H1 (cell line): ENCODE data around the gene SDSL. TPM values are rescaled to one million over a fixed set of nuclear protein-coding genes. Genes with fewer than 3 reads are reported as not detected.

Source experiments
- CTCF ChIA-PET: fragments of 300-600 bp; sonication (Branson Sonifier 250); formaldehyde crosslinking; loops from one replicate; lab custom pipeline; 2021; ENCODE audit not compliant: partially characterized antibody; lab: Charles Lee
- POLR2A ChIA-PET: fragments of 300-600 bp; sonication (Branson Sonifier 250); formaldehyde crosslinking; loops from one replicate; lab custom pipeline; 2021; ENCODE audit warnings: inconsistent platforms; ENCODE audit not compliant: partially characterized antibody; lab: Charles Lee
- DNase-seq, 2 experiments: peaks; one replicate each; pipeline versions ENCODE4 v3.0.0 to v3.0.0-alpha.2; 2010 to 2022; ENCODE audit warnings: low spot score in 2 of 2, low read depth in 1 of 2, mixed read lengths in 1 of 2
- FAIRE-seq: peaks from 2 replicates; lab custom pipeline; 2011; peaks lifted over from hg19 to GRCh38; lab: Jason Lieb, UNC
- H2AFZ ChIP-seq: 2 replicates; pipeline ENCODE4 v1.8.1; 2012; ENCODE audit warnings: low read length, inconsistent platforms
- H2AK5ac ChIP-seq: 2 replicates; pipeline ENCODE4 v1.6.1; 2013; ENCODE audit warnings: low read depth, low read length
- H2BK120ac ChIP-seq: replicated peaks from 2 replicates; pipeline ENCODE3; 2013; ENCODE audit warnings: low read depth, low read length, inconsistent platforms
- H2BK12ac ChIP-seq: 2 replicates; pipeline ENCODE4 v1.6.1; 2013; ENCODE audit warnings: low read depth, low read length
- H2BK15ac ChIP-seq: 2 replicates; pipeline ENCODE4 v1.6.1; 2013; ENCODE audit warnings: low read length
- H2BK20ac ChIP-seq: 2 replicates; pipeline ENCODE4 v1.6.1; 2013; ENCODE audit warnings: low read length
- H2BK5ac ChIP-seq: 2 replicates; pipeline ENCODE4 v1.6.1; 2013; ENCODE audit warnings: low read depth, low read length
- H3K14ac ChIP-seq: 2 replicates; pipeline ENCODE4 v1.6.1; 2013; ENCODE audit warnings: inconsistent platforms; ENCODE audit not compliant: insufficient read length
- H3K18ac ChIP-seq: 2 replicates; pipeline ENCODE4 v1.6.1; 2013; ENCODE audit warnings: low read length; ENCODE audit errors: extremely low read depth
- H3K23ac ChIP-seq: 2 replicates; pipeline ENCODE4 v1.6.1; 2013; ENCODE audit warnings: inconsistent platforms; ENCODE audit not compliant: insufficient read length
- H3K23me2 ChIP-seq: 2 replicates; pipeline ENCODE4 v1.6.1; 2013; ENCODE audit warnings: low read depth, low read length
- H3K27ac ChIP-seq: 2 replicates; pipeline ENCODE4 v1.6.1; 2011; ENCODE audit warnings: low read depth, low read length, inconsistent platforms
- H3K27me3 ChIP-seq, 4 experiments: replicated peaks in 1 of 4; 1 replicate in 1 of 4; 2 replicates in 3 of 4; pipeline versions ENCODE4 v1.6.1 to v1.8.1; 2011 to 2013; ENCODE audit warnings: low read length in 3 of 4, mild to moderate bottlenecking in 3 of 4, inconsistent platforms in 2 of 4, mixed read lengths in 2 of 4, moderate library complexity in 1 of 4; ENCODE audit not compliant: control insufficient read depth in 3 of 4, insufficient read depth in 3 of 4; ENCODE audit errors: extremely low read depth in 1 of 4
- H3K36me3 ChIP-seq, 4 experiments: 2 replicates each; pipeline versions ENCODE4 v1.6.1 to v1.8.1; 2011 to 2013; ENCODE audit warnings: mild to moderate bottlenecking in 4 of 4, low read length in 3 of 4, moderate library complexity in 2 of 4, control low read depth in 1 of 4, inconsistent platforms in 1 of 4; ENCODE audit not compliant: insufficient read depth in 4 of 4, control insufficient read depth in 2 of 4
- H3K4ac ChIP-seq: replicated peaks from 2 replicates; pipeline ENCODE3; 2013; ENCODE audit warnings: low read length, low read depth, mixed read lengths, inconsistent platforms; ENCODE audit not compliant: insufficient read length
- H3K4me1 ChIP-seq, 4 experiments: replicated peaks in 1 of 4; 1 replicate in 1 of 4; 2 replicates in 3 of 4; pipeline versions ENCODE4 v1.6.1 to v1.8.1; 2011 to 2013; ENCODE audit warnings: low read length in 3 of 4, inconsistent platforms in 2 of 4, mixed read lengths in 1 of 4; ENCODE audit not compliant: insufficient read depth in 4 of 4, control insufficient read depth in 3 of 4
- H3K4me2 ChIP-seq, 2 experiments: 2 replicates each; pipeline versions ENCODE4 v1.6.1 to v1.8.1; 2011 to 2013; ENCODE audit warnings: low read depth in 2 of 2, low read length in 2 of 2, control low read depth in 1 of 2, inconsistent platforms in 1 of 2, mild to moderate bottlenecking in 1 of 2; ENCODE audit not compliant: insufficient read depth in 1 of 2
- H3K4me3 ChIP-seq, 4 experiments: fragments of 200-600, 300-600 bp in 1 of 4; sonication (generic), shearing (Covaris generic), sonication (Bioruptor Twin) in 1 of 4; 2 replicates each; pipeline versions ENCODE4 v1.5.1 to v1.8.1; 2011 to 2016; ENCODE audit warnings: low read length in 4 of 4, low read depth in 3 of 4, control low read depth in 2 of 4, inconsistent platforms in 2 of 4, mild to moderate bottlenecking in 2 of 4, mixed read lengths in 1 of 4, moderate library complexity in 1 of 4; ENCODE audit not compliant: insufficient read depth in 2 of 4; ENCODE audit errors: extremely low read depth in 1 of 4
- H3K56ac ChIP-seq: replicated peaks from 2 replicates; pipeline ENCODE3; 2013; ENCODE audit warnings: low read depth, mild to moderate bottlenecking, mixed read lengths, low read length, inconsistent platforms; ENCODE audit not compliant: insufficient read length
- H3K79me1 ChIP-seq: 2 replicates; pipeline ENCODE4 v1.6.1; 2013; ENCODE audit warnings: low read depth, low read length, control low read depth
- H3K79me2 ChIP-seq, 2 experiments: 2 replicates each; pipeline versions ENCODE4 v1.6.1 to v1.8.1; 2012 to 2013; ENCODE audit warnings: low read length in 2 of 2, mild to moderate bottlenecking in 2 of 2, inconsistent platforms in 1 of 2; ENCODE audit not compliant: insufficient read depth in 2 of 2, control insufficient read depth in 1 of 2
- H3K9ac ChIP-seq, 4 experiments: replicated peaks in 1 of 4; 1 replicate in 1 of 4; 2 replicates in 3 of 4; pipeline versions ENCODE4 v1.6.1 to v1.8.1; 2011 to 2013; ENCODE audit warnings: low read depth in 3 of 4, low read length in 3 of 4, control low read depth in 2 of 4, mild to moderate bottlenecking in 2 of 4, moderate library complexity in 2 of 4, inconsistent platforms in 1 of 4; ENCODE audit errors: extremely low read depth in 1 of 4
- H3K9me3 ChIP-seq, 2 experiments: 2 replicates each; pipeline versions ENCODE4 v1.6.1 to v1.8.1; 2012 to 2013; ENCODE audit warnings: mild to moderate bottlenecking in 2 of 2, moderate library complexity in 2 of 2, control low read depth in 1 of 2, inconsistent platforms in 1 of 2, low read depth in 1 of 2, low read length in 1 of 2, mixed read lengths in 1 of 2; ENCODE audit not compliant: insufficient read depth in 2 of 2
- H4K20me1 ChIP-seq, 2 experiments: replicated peaks in 1 of 2; 2 replicates each; pipeline versions ENCODE3 to v1.8.1; 2011 to 2013; ENCODE audit warnings: inconsistent platforms in 2 of 2, low read length in 2 of 2, mild to moderate bottlenecking in 1 of 2; ENCODE audit not compliant: insufficient read depth in 2 of 2, control insufficient read depth in 1 of 2
- H4K5ac ChIP-seq: 2 replicates; pipeline ENCODE4 v1.6.1; 2013; ENCODE audit warnings: low read length, low read depth, mixed read lengths, inconsistent platforms; ENCODE audit not compliant: insufficient read length
- H4K8ac ChIP-seq: 2 replicates; pipeline ENCODE4 v1.8.0; 2013; ENCODE audit warnings: mild to moderate bottlenecking, moderate library complexity, low read length, inconsistent platforms; ENCODE audit not compliant: insufficient read depth; ENCODE audit errors: extremely low read depth
- H4K91ac ChIP-seq: replicated peaks from 2 replicates; pipeline ENCODE3; 2013; ENCODE audit warnings: low read length, mixed read lengths, inconsistent platforms; ENCODE audit not compliant: insufficient read length
- CREB1 ChIP-seq: IDR thresholded peaks from 2 replicates; pipeline ENCODE4 v1.6.1; 2012; ENCODE audit warnings: inconsistent platforms
- HDAC6 ChIP-seq: IDR thresholded peaks from one replicate; pipeline ENCODE4 v1.7.1; 2012; ENCODE audit warnings: low read depth, mild to moderate bottlenecking, inconsistent platforms, low read length, moderate library complexity
- KDM1A ChIP-seq: fragments of 200-600, 300-600 bp; sonication (generic); IDR thresholded peaks from 2 replicates; pipeline ENCODE4 v1.7.1; 2016; ENCODE audit warnings: mild to moderate bottlenecking, low read length, borderline replicate concordance
- KDM5A ChIP-seq: fragments of 200-600 bp; IDR thresholded peaks from 2 replicates; pipeline ENCODE4 v1.7.1; 2012; ENCODE audit warnings: mild to moderate bottlenecking, low read length, inconsistent platforms, mixed read lengths
- MAX ChIP-seq: IDR thresholded peaks from 2 replicates; pipeline ENCODE4 v1.6.1; 2012; ENCODE audit warnings: inconsistent platforms
- NRF1 ChIP-seq: IDR thresholded peaks from 2 replicates; pipeline ENCODE4 v1.6.1; 2011; ENCODE audit warnings: mild to moderate bottlenecking, low read depth, low read length, improper control_type of control experiment
- POLR2A ChIP-seq, 2 experiments: IDR thresholded peaks; 1 replicate in 1 of 2; 2 replicates in 1 of 2; pipeline ENCODE4 v1.6.1; 2011; ENCODE audit warnings: low read depth in 2 of 2, low read length in 2 of 2, mild to moderate bottlenecking in 2 of 2; ENCODE audit errors: control extremely low read depth in 1 of 2
- SAP30 ChIP-seq: fragments of 300-600 bp; sonication (generic); IDR thresholded peaks from 2 replicates; pipeline ENCODE4 v1.7.1; 2012; ENCODE audit warnings: low read length, moderate library complexity, mild to moderate bottlenecking, inconsistent platforms; ENCODE audit not compliant: insufficient read depth, insufficient replicate concordance
- SIN3A ChIP-seq, 2 experiments: IDR thresholded peaks in 1 of 2; conservative IDR thresholded peaks in 1 of 2; 2 replicates each; pipeline ENCODE4 v1.6.1; 2011 to 2012; ENCODE audit warnings: low read length in 2 of 2, improper control_type of control experiment in 1 of 2, low read depth in 1 of 2, mild to moderate bottlenecking in 1 of 2
- SP1 ChIP-seq: IDR thresholded peaks from 2 replicates; pipeline ENCODE4 v1.6.1; 2011; ENCODE audit warnings: low read depth, low read length
- WGBS, 2 experiments: shearing (Covaris generic) in 1 of 2; methylation state at CpG; one replicate each; pipeline versions ENCODE4 v1.1.6 to v1.1.7; 2013 to 2015; ENCODE audit warnings: low lambda C conversion rate in 2 of 2, mixed read lengths in 2 of 2, inconsistent platforms in 1 of 2, low coverage in 1 of 2, missing lambda C conversion rate in 1 of 2; ENCODE audit not compliant: insufficient replicate concordance in 2 of 2, insufficient coverage in 1 of 2, insufficient read length in 1 of 2; ENCODE audit errors: extremely low coverage in 1 of 2, missing lambda C conversion rate in 1 of 2; 5-methylcytosine and 5-hydroxymethylcytosine counted together
- polyA plus RNA-seq, 7 experiments: library from polyadenylated mRNA; depleted of rRNA in 3 of 7; stranded (reverse) in 5 of 7; unstranded in 2 of 7; fragments of >200 nt in 5 of 7; fragments of 200-250 nt in 2 of 7; gene quantifications; 1 replicate in 5 of 7; 2 replicates in 1 of 7; 4 replicates in 1 of 7; pipeline versions ENCODE4 v1.2.1 to v1.2.3, GENCODE V29; 2011 to 2013; ENCODE audit warnings: missing spikeins in 2 of 7, mixed read lengths in 2 of 7
- total RNA-seq: library from RNA; stranded (reverse); fragmentation: NEBNext Ultra II Directional; extraction: Animal tissue kit (Norgen Biotek cat#: 25700); gene quantifications from 2 replicates; pipeline ENCODE4 v1.2.1, GENCODE V29; 2021

Gene SDSL
- total and polyA plus RNA-seq, 2 of the 8 experiments (the other 6 are each of a cell fraction or from before 2014, with no cell fraction given): 0.69 to 1.3 TPM

- Histone ChIP-seq H2AFZ (no peak overlapping the region), H3K9ac (no peak overlapping the region), H4K8ac (no peak overlapping the region), H3K79me1 (no peaks in the 10 kb centered on the region), H3K14ac (no peak overlapping the region), H3K36me3 (peaks cover 0 to 2% (median under 1%) of the 10 kb centered on the region in 4 experiments; a peak in 4 of 8 replicates), H4K91ac (no peak overlapping the region), H2BK12ac (no peak overlapping the region), H4K5ac (no peak overlapping the region), H3K79me2 (no peaks in the 10 kb centered on the region), H2BK15ac (no peak overlapping the region), H2AK5ac (no peak overlapping the region), H3K56ac (no peak overlapping the region), H3K4me1 (0 out of 7 replicates have a peak, but pooled peaks cover 0 to 2% (median 0%) of the 10 kb centered on the region in 4 experiments), H3K4me3 (no peak overlapping the region), H3K9me3 (no peaks in the 10 kb centered on the region), H2BK5ac (no peak overlapping the region), H3K23ac (no peak overlapping the region), H4K20me1 (peaks cover 0 to 3% of the 10 kb centered on the region in 2 experiments), H2BK20ac (no peak overlapping the region), H2BK120ac (no peak overlapping the region), H3K18ac (no peak overlapping the region), H3K4me2 (no peak overlapping the region), H3K27me3 (no peaks in the 10 kb centered on the region), H3K27ac (no peak overlapping the region), H3K4ac (no peak overlapping the region), H3K23me2 (peaks cover 12% of the 10 kb centered on the region; the same call in 1 of the 2 replicates)
- DNase-seq (no peak), FAIRE-seq (no peak)
- CTCF ChIA-PET: interaction anchor here (0.8 to 1.1 kb wide), 4 partner anchors 9 to 148 kb away, joined by 3 read pairs; no protein-coding TSS in a partner anchor
- WGBS, 2 experiments: 79% methylated on average over 7 of the region's 7 CpGs; no CpG with 5 or more reads in 1 of the 2 experiments
- POLR2A ChIA-PET: interaction anchor here (0.9 to 1.2 kb wide), 2 partner anchors 15 to 82 kb away, joined by 3 read pairs; no protein-coding TSS in a partner anchor
- TF ChIP-seq KDM1A (no peak), CREB1 (no peak), SP1 (no peak), KDM5A (no peak), MAX (no peak), HDAC6 (no peak), NRF1 (no peak), POLR2A (IDR thresholded peaks at IDR 0.05; ENCODE audit: control extremely low read depth in 1 of 2, low read depth in 2 of 2, low read length in 2 of 2) (no peak), SAP30 (no peak), SIN3A (conservative IDR thresholded peaks at IDR 0.05 in 1 of 2, IDR thresholded peaks at IDR 0.05 in 1 of 2; ENCODE audit: low read depth in 1 of 2, low read length in 2 of 2) (no peak)
Observed at GRCh38 chr12:113392520-113392919, 29.7 kb upstream of the SDSL start.
